Islet of Langerhans (tissue), 1 donor: ENCODE results near the gene SMCO4.

ENCODE experiments used
- FAIRE-seq: peaks from one replicate; lab custom pipeline; 2011; peaks lifted over from hg19 to GRCh38; lab: Jason Lieb, UNC

Gene SMCO4

GRCh38 chr11:93528757-93529645 is 14.2 kb downstream of the SMCO4 start:
- no peak for FAIRE-seq

GRCh38 chr11:93528252-93528651 is 14.9 kb downstream of the SMCO4 start:
- FAIRE-seq: no peak

- FAIRE-seq: no peak
These were observed 16.3 kb downstream of the SMCO4 start for GRCh38 chr11:93526641-93527583.

GRCh38 chr11:93526346-93526633 is 16.9 kb downstream of the SMCO4 start:
- FAIRE-seq: no peak

GRCh38 chr11:93525601-93526345 is 17.4 kb downstream of the SMCO4 start:
- no peak for FAIRE-seq

- no peak for FAIRE-seq
These were observed 18.3 kb downstream of the SMCO4 start for GRCh38 chr11:93524858-93525257.

GRCh38 chr11:93524173-93524536 is 19.0 kb downstream of the SMCO4 start:
- no peak for FAIRE-seq

GRCh38 chr11:93520726-93521509 is 22.3 kb downstream of the SMCO4 start:
- FAIRE-seq: no peak

GRCh38 chr11:93519179-93519578 is 24.0 kb downstream of the SMCO4 start:
- FAIRE-seq: no peak

- no peak for FAIRE-seq
These were observed 25.1 kb downstream of the SMCO4 start for GRCh38 chr11:93518081-93518480.

GRCh38 chr11:93517611-93518010 is 25.6 kb downstream of the SMCO4 start:
- FAIRE-seq: no peak

GRCh38 chr11:93517041-93517440 is 26.1 kb downstream of the SMCO4 start:
- FAIRE-seq: no peak

- no peak for FAIRE-seq
These were observed 27.7 kb downstream of the SMCO4 start for GRCh38 chr11:93515441-93516025.

- no peak for FAIRE-seq
These were observed 28.5 kb downstream of the SMCO4 start for GRCh38 chr11:93514712-93515111.

GRCh38 chr11:93513772-93514171 is 29.4 kb downstream of the SMCO4 start:
- no peak for FAIRE-seq

- FAIRE-seq: no peak
These were observed 30.1 kb downstream of the SMCO4 start for GRCh38 chr11:93512949-93513667.

GRCh38 chr11:93512073-93512475 is 31.1 kb downstream of the SMCO4 start:
- no peak for FAIRE-seq

GRCh38 chr11:93510196-93510873 is 32.9 kb downstream of the SMCO4 start:
- FAIRE-seq: no peak

- FAIRE-seq: no peak
These were observed 35.7 kb downstream of the SMCO4 start for GRCh38 chr11:93507517-93507916.

GRCh38 chr11:93505703-93506102 is 37.5 kb downstream of the SMCO4 start:
- no peak for FAIRE-seq
